ENCODE data around the gene ZNF280C. TPM values are rescaled to one million over a fixed set of nuclear protein-coding genes. Genes with fewer than 3 reads are reported as not detected.
"Not testable (repeated sequence)": the region's sequence is repeated elsewhere in the genome, so short reads cannot be mapped to it uniquely, and the experiment has no call there.

The ZNF280C gene
- total and polyA plus RNA-seq, 8 donors = 3.9 to 10.2 (median 8.3) TPM

GRCh38 chrX:130287071-130287770, 18.5 kb upstream of the ZNF280C start:
- Histone ChIP-seq H3K27ac (no peak overlapping the region), H3K36me3 (no peaks in the 10 kb centered on the region), H3K4me1 (no peaks in the 10 kb centered on the region), H3K27me3 (no peaks in the 10 kb centered on the region), H3K9me3 (no peaks in the 10 kb centered on the region), H3K4me3 (no peak overlapping the region)
- intact Hi-C loops (cut with DNase I) = no loop called here
- no peak for DNase-seq
- TF ChIP-seq CTCF (IDR thresholded peaks at IDR 0.05) = no peak
- no peak for ATAC-seq

- no peaks in the 10 kb centered on the region for H3K4me1 ChIP-seq
- no peaks in the 10 kb centered on the region for H3K27me3 ChIP-seq
- H3K36me3 ChIP-seq = no peaks in the 10 kb centered on the region
- no peak for ATAC-seq
- no peak overlapping the region for H3K27ac ChIP-seq
- no peak for DNase-seq
- no peak overlapping the region for H3K4me3 ChIP-seq
- intact Hi-C loops (cut with DNase I) = no loop called here
- no peaks in the 10 kb centered on the region for H3K9me3 ChIP-seq
- no peak for TF ChIP-seq CTCF (IDR thresholded peaks at IDR 0.05)
Observed at GRCh38 chrX:130285710-130286109, 17.0 kb upstream of the ZNF280C start.

GRCh38 chrX:130285069-130285620, 16.4 kb upstream of the ZNF280C start:
- H3K9me3 ChIP-seq = no peaks in the 10 kb centered on the region
- ATAC-seq (no peak), DNase-seq (no peak)
- no peaks in the 10 kb centered on the region for H3K27me3 ChIP-seq
- no peak for TF ChIP-seq CTCF (IDR thresholded peaks at IDR 0.05)
- H3K27ac ChIP-seq = no peak overlapping the region
- no peaks in the 10 kb centered on the region for H3K36me3 ChIP-seq
- intact Hi-C loops (cut with DNase I) = no loop called here
- H3K4me1 ChIP-seq = no peaks in the 10 kb centered on the region
- H3K4me3 ChIP-seq = no peak overlapping the region

- TF ChIP-seq CTCF (IDR thresholded peaks at IDR 0.05) = no peak
- Histone ChIP-seq H3K27ac (no peak overlapping the region), H3K36me3 (no peaks in the 10 kb centered on the region), H3K9me3 (no peaks in the 10 kb centered on the region), H3K4me1 (no peaks in the 10 kb centered on the region), H3K4me3 (no peak overlapping the region), H3K27me3 (no peaks in the 10 kb centered on the region)
- DNase-seq = no peak
- intact Hi-C loops (cut with DNase I) = no loop called here
- no peak for ATAC-seq
Observed at GRCh38 chrX:130282151-130282550, 13.5 kb upstream of the ZNF280C start.

GRCh38 chrX:130280901-130281300, 12.2 kb upstream of the ZNF280C start:
- no peaks in the 10 kb centered on the region for H3K4me1 ChIP-seq
- intact Hi-C loops (cut with DNase I) = no loop called here
- H3K27me3 ChIP-seq = no peaks in the 10 kb centered on the region
- ATAC-seq (no peak), DNase-seq (no peak)
- no peaks in the 10 kb centered on the region for H3K36me3 ChIP-seq
- TF ChIP-seq CTCF (IDR thresholded peaks at IDR 0.05) = no peak
- no peak overlapping the region for H3K4me3 ChIP-seq
- H3K9me3 ChIP-seq = no peaks in the 10 kb centered on the region
- H3K27ac ChIP-seq = no peak overlapping the region

GRCh38 chrX:130272253-130272652, 3.6 kb upstream of the ZNF280C start:
- ATAC-seq; H3K27ac ChIP-seq; H3K27me3 ChIP-seq; H3K36me3 ChIP-seq; intact Hi-C loops (cut with DNase I); H3K9me3 ChIP-seq; H3K4me1 ChIP-seq; H3K4me3 ChIP-seq; DNase-seq: not testable (repeated sequence)

GRCh38 chrX:130269391-130269790, 692 bp upstream of the ZNF280C start:
- H3K27ac ChIP-seq; DNase-seq; H3K36me3 ChIP-seq; H3K4me3 ChIP-seq; ATAC-seq; H3K27me3 ChIP-seq; H3K9me3 ChIP-seq; intact Hi-C loops (cut with DNase I): not testable (repeated sequence)
- peaks cover 0 to 10% of the 10 kb centered on the region in 2 donors for H3K4me1 ChIP-seq
